Naive thymus-derived CD8-positive, alpha-beta T cell (primary cell): Measurements from ENCODE around the gene NISCH. TPM values are rescaled to one million over a fixed set of nuclear protein-coding genes. Genes with fewer than 3 reads are reported as not detected.
A peak's percentile ranks its signal among the peaks of the same experiment; 100 is the strongest.

Source experiments
- ATAC-seq, 2 donors: fragments of 150-1000 bp; cut with Tn5 transposase in 1 of 2; sonication (Bioruptor Pico), chemical (Tn5 transposase) in 1 of 2; 1 replicate in 1 of 2; 2 replicates in 1 of 2; pipeline ENCODE4 v1.10.0; 2021; ENCODE audit warnings: mild to moderate bottlenecking in 2 of 2, moderate library complexity in 2 of 2
- POLR2A ChIA-PET: fragments of 350-600 bp; sonication (Branson Sonifier 250); formaldehyde crosslinking; loops from one replicate; lab custom pipeline; 2021; ENCODE audit warnings: antibody characterized with exemption; lab: Charles Lee
- DNase-seq, 10 donors: peaks; one replicate each; pipeline versions ENCODE4 v3.0.0 to v3.0.0-alpha.2; 2020 to 2022
- H3K27ac Mint-ChIP-seq, 10 donors: one replicate each; pipeline ENCODE4 v1.8.0; 2020 to 2022; ENCODE audit warnings: mild to moderate bottlenecking in 10 of 10, mixed read lengths in 10 of 10, moderate library complexity in 4 of 10, inconsistent platforms in 1 of 10
- H3K27me3 Mint-ChIP-seq, 5 donors: one replicate each; pipeline ENCODE4 v1.8.0; 2021 to 2022; ENCODE audit warnings: mixed read lengths in 5 of 5
- H3K36me3 Mint-ChIP-seq, 3 donors: one replicate each; pipeline ENCODE4 v1.8.0; 2020 to 2022; ENCODE audit warnings: mixed read lengths in 3 of 3, mild to moderate bottlenecking in 2 of 3, inconsistent platforms in 1 of 3
- H3K4me1 Mint-ChIP-seq, 4 donors: one replicate each; pipeline ENCODE4 v1.8.0; 2021 to 2022; ENCODE audit warnings: mixed read lengths in 4 of 4
- H3K4me3 Mint-ChIP-seq, 10 donors: one replicate each; pipeline ENCODE4 v1.8.0; 2020 to 2022; ENCODE audit warnings: mild to moderate bottlenecking in 10 of 10, mixed read lengths in 10 of 10, moderate library complexity in 6 of 10, inconsistent platforms in 1 of 10
- H3K9me3 Mint-ChIP-seq, 9 donors: one replicate each; pipeline ENCODE4 v1.8.0; 2020 to 2022; ENCODE audit warnings: mixed read lengths in 9 of 9, mild to moderate bottlenecking in 3 of 9, inconsistent platforms in 1 of 9, moderate library complexity in 1 of 9
- polyA plus RNA-seq, 3 donors: library from polyadenylated mRNA; unstranded; fragments of 300-500 nt; fragmentation: Illumina TruSeq; gene quantifications; one replicate each; pipeline ENCODE4 v1.2.3, GENCODE V29; 2021
- total RNA-seq, 8 experiments: library from RNA in 2 of 8; stranded (reverse) in 2 of 8; gene quantifications; one replicate each; pipeline ENCODE4 v1.2.3 and lab custom pipeline; 2021 to 2026

Gene NISCH
- total and polyA plus RNA-seq, 5 experiments from 2014 or later = 17.8 to 191 (median 30.1) TPM

- H3K4me3 Mint-ChIP-seq = peak overlapping the region; percentile 61 to 100 (median 88)
- POLR2A ChIA-PET = interaction anchor here (1.9 kb wide), 1 partner anchor 80 kb away, joined by 9 read pairs; the partner anchor contains the start of gene TNNC1
- peaks cover 0 to 5% (median 3%) of the 10 kb centered on the region in 3 donors for H3K36me3 Mint-ChIP-seq
- H3K27ac Mint-ChIP-seq = peak overlapping the region in 8 of 10 donors; percentile 31 to 98 (median 76)
- DNase-seq (peak in 2 of 10 donors; percentile 18 to 63), ATAC-seq (no peak)
- H3K4me1 Mint-ChIP-seq = peaks cover 32 to 48% (median 43%) of the 10 kb centered on the region in 4 donors
- no peaks in the 10 kb centered on the region for H3K9me3 Mint-ChIP-seq
- no peaks in the 10 kb centered on the region for H3K27me3 Mint-ChIP-seq
Observed at GRCh38 chr3:52534281-52535183, 79.1 kb downstream of the NISCH start.

DNA sequence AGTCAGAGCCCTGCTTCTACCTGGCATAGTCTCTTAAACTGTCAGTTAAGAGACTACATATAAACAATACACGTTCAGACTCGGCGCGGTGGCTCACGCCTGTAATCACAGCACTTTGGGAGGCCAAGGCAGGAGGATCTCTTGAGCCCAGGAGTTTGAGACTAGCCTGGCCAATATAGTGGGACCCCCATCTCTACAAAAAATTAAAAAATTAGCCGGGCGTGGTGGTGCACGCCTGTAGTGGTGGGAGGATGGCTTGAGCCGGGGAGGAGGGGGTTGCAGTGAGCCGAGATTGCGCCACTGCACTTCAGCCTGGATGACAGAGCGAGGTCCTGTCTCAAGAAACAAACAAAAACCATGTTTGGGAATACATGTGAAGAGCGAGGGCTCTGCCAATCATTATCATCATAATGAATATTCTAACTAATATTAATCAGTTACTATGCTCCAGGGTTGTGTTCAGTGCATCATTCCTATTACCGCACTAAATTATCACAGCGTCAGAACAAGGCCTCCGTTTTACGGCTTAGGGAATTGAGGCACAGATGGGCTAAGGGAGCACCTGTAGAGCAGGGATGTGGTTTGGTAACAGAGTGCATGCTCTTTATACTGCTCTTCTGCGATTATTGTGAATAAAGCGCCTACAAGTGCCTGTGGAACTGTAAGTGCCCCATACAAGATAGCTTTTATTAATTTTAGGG lies 80.2 kb downstream of the NISCH start:
- peak overlapping the region; percentile 86 to 100 (median 99) for H3K4me3 Mint-ChIP-seq
- H3K9me3 Mint-ChIP-seq = no peaks in the 10 kb centered on the region
- no peaks in the 10 kb centered on the region for H3K27me3 Mint-ChIP-seq
- peaks cover 30 to 57% (median 49%) of the 10 kb centered on the region in 4 donors for H3K4me1 Mint-ChIP-seq
- H3K36me3 Mint-ChIP-seq = peaks cover 0 to 6% (median 3%) of the 10 kb centered on the region in 3 donors
- peak in 1 of 10 donors; percentile 14 for DNase-seq
- POLR2A ChIA-PET = interaction anchor here (0.8 to 1.9 kb wide), 7 partner anchors 33 to 510 kb away, joined by 3 to 9 read pairs (median 4); partner anchors contain the start of genes DUSP7, GLT8D1, SFMBT1 and SPCS1
- H3K27ac Mint-ChIP-seq = peak overlapping the region; percentile 72 to 100 (median 98)
- no peak for ATAC-seq

DNA sequence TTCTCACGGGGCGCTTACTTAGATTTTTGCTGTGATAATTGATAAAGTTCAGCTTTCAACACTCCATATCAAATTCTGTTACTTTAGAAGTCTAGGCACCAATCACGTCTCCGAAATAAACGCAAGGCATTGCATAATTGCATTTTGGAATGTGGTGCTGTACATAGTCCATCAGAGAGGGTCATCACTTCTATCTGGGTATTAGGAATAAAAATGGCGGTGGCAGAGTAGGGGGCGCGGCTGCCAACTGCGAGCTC lies 80.6 kb downstream of the NISCH start:
- Mint-ChIP-seq H3K9me3 (no peaks in the 10 kb centered on the region), H3K4me1 (peaks cover 30 to 61% (median 50%) of the 10 kb centered on the region in 4 donors), H3K27me3 (no peaks in the 10 kb centered on the region), H3K36me3 (peaks cover 0 to 10% (median 3%) of the 10 kb centered on the region in 3 donors), H3K4me3 (peak overlapping the region; percentile 86 to 100 (median 99)), H3K27ac (peak overlapping the region; percentile 72 to 100 (median 98))
- DNase-seq = no peak
- POLR2A ChIA-PET = interaction anchor here (0.8 to 1.9 kb wide), 7 partner anchors 34 to 510 kb away, joined by 3 to 9 read pairs (median 4); partner anchors contain the start of genes DUSP7, GLT8D1, SFMBT1 and SPCS1
- no peak for ATAC-seq

DNA sequence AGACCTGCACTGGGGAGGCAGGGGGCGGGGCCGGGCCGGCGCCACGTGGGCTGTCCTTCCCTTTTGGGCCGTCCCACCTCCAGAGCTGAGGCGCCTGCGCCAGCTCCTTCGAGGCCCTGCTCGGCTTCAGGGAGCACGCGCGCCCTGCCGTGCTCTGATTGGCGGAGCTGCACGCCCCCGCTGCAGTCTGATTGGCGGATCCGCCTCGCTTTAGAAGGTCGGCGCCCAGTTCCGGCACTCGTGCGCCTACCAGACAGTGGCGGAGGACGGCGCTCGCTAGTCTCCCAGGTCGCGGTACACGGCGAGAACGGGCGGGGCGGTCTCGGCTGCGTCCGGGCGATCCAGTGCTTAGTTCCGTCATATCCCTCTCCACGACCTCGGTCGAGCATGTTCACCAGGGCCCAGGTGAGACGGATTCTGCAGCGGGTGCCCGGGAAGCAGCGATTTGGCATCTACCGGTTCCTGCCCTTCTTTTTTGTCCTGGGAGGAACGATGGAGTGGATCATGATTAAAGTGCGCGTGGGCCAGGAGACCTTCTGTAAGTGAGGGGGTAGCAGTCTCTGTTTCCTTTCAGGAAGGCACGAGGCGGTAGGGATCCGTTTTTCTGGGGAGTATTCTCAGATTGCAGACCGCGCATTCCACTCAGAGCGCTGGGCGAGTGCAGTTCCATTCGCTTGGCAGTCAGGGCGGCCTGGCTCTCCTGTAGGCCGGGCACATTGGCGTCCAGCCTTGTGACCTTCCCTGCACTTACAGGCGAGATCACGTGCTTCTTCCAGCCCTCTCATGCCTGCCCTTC lies 81.2 kb downstream of the NISCH start, which contains the start of gene UQCC5:
UQCC5 (plus strand) TSS at position 237 of the 796 bp plus-strand sequence; CDS start at position 388, 151 bp downstream.
- Mint-ChIP-seq H3K4me3 (peak within 1 kb of the TSS; percentile 86 to 100 (median 99)), H3K4me1 (peaks cover 30 to 61% (median 54%) of the 10 kb centered on the region in 4 donors), H3K27ac (peak within 1 kb of the TSS; percentile 96 to 100 (median 98)), H3K27me3 (no peaks in the 10 kb centered on the region), H3K9me3 (no peaks in the 10 kb centered on the region), H3K36me3 (peaks cover 0 to 16% (median 3%) of the 10 kb centered on the region in 3 donors)
- peak; percentile 88 to 98 (median 97) for DNase-seq
- ATAC-seq = peak; percentile 89 to 93
- POLR2A ChIA-PET = interaction anchor here (0.8 to 1.9 kb wide), 7 partner anchors 34 to 509 kb away, joined by 3 to 9 read pairs (median 4); partner anchors contain the start of genes DUSP7, GLT8D1, SFMBT1 and SPCS1

DNA sequence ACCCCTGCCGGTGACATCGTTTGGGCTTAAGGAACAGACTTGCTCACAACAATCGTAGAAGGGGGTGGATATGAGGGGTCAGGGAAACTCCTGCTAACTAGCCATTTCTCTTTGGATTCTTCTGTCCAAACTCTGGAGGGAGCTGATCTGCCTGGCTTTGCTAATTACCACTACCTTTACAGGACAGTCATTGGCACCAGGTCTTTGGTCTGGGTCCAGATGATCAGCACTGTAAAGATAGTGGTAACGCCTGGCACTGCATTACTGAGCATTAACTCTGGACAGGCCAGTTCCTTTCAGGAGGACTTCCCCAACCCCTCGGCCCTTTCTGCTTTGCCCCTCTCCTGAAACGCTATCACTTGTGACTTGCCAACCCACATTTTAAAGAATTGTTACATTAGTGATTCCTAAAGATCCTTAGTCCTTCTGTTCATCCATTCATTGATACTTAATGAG lies 81.8 kb downstream of the NISCH start:
- no peak for DNase-seq
- ATAC-seq = no peak
- H3K27ac Mint-ChIP-seq = peak overlapping the region; percentile 96 to 100 (median 98)
- H3K9me3 Mint-ChIP-seq = no peaks in the 10 kb centered on the region
- H3K4me1 Mint-ChIP-seq = peaks cover 33 to 59% (median 56%) of the 10 kb centered on the region in 4 donors
- H3K27me3 Mint-ChIP-seq = no peaks in the 10 kb centered on the region
- peaks cover 0 to 21% (median 3%) of the 10 kb centered on the region in 3 donors for H3K36me3 Mint-ChIP-seq
- H3K4me3 Mint-ChIP-seq = peak overlapping the region; percentile 86 to 100 (median 99)
- POLR2A ChIA-PET = interaction anchor here (0.6 kb wide), 1 partner anchor 130 kb away, joined by 4 read pairs; no protein-coding TSS in a partner anchor

DNA sequence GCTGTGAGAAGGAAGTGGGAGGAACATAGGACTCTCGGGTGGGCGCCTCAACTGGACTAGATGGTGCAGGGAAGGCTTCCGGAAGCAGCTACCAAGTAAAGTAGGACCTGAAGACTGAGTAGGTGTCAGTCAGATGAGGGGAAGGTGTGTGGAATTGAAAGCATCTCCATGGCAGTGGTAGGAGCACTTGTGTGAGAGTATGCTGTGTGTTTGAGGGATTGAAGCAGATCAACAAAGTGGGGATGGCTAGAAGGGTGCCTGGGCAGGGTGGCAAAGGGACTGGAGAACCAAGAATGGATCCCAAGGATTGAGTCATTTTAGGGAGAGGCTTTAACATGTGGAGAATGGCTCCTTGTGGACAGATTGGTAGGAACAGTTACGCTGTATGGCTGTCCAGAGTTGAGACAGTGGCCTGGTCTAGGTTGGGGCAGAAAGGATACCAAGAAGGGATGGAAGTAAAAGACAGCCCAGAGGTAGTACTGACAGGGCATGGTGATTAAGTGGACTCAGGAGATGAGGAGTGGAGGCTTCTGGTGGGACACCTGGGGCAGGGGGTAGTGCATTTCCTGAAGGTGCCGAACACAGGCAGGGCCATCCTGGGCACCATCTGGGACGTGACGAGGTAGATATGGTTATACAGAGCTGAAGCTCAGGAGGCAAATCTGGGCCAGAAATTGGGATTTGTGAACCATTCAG lies 82.5 kb downstream of the NISCH start:
- Mint-ChIP-seq H3K27me3 (no peaks in the 10 kb centered on the region), H3K4me3 (peak overlapping the region; percentile 86 to 100 (median 99)), H3K9me3 (no peaks in the 10 kb centered on the region), H3K27ac (peak overlapping the region; percentile 39 to 100 (median 98)), H3K4me1 (peaks cover 31 to 54% (median 52%) of the 10 kb centered on the region in 4 donors), H3K36me3 (peaks cover 0 to 21% (median 3%) of the 10 kb centered on the region in 3 donors)
- DNase-seq = no peak
- no peak for ATAC-seq
- POLR2A ChIA-PET = interaction anchor here (0.6 kb wide), 1 partner anchor 129 kb away, joined by 4 read pairs; no protein-coding TSS in a partner anchor

DNA sequence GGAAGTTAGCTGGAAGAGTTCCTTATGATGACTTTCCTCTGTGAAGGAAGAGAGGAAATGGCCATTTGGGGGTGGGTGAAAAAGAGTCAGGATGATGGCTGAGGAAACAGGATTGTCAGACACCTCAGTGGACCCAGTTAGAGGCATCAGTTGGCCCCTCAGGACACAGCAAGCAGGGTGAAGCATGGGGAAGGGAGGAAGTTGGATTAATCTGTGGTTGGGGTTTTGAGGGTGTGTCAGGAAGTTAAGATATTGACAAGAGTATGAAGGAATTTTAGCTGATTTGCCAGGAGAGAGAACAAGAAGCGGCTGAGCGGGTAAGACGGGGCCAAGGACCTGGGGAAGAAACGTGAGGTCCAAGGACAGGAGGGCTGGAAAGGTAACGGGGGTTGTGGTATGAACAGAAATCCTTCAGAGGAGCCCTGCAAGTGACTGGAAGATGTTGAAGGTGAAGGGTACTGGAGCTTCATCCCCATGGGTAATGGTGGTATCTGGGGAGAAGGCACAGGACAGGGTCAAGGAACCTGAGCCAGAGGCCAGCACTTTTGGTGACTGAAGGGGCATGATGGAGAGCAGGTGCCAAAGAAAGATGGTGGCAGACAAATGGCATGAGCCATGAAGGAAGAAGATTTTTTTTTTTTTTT lies 83.7 kb downstream of the NISCH start:
- Mint-ChIP-seq H3K4me3 (peak overlapping the region; percentile 0 to 74 (median 50)), H3K27ac (peak overlapping the region; percentile 24 to 98 (median 84)), H3K9me3 (no peaks in the 10 kb centered on the region), H3K27me3 (no peaks in the 10 kb centered on the region), H3K4me1 (peaks cover 31 to 54% (median 52%) of the 10 kb centered on the region in 4 donors), H3K36me3 (peaks cover 0 to 24% (median 3%) of the 10 kb centered on the region in 3 donors)
- ATAC-seq (no peak), DNase-seq (no peak)
- POLR2A ChIA-PET = interaction anchor here (0.7 kb wide), 1 partner anchor 74 kb away, joined by 3 read pairs; no protein-coding TSS in a partner anchor

DNA sequence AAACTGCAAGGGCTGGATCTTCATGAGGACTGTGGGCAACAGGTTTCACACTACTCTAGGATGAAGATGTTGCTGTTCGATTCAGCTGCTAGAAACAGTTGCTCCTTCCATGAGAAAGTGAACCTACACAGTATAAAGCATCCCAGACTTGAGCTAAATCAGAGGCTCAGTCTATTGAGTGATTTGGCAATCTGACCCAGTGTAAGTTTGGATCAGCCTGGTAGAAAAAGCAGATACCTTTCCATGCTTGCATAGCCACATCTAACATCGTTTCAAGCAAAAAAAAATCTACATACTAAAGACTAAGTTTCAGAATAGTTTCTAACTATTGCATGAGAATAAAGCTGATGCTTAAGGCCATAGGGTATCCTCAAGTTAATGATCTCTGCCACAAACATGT lies 85.6 kb downstream of the NISCH start:
- H3K9me3 Mint-ChIP-seq = no peaks in the 10 kb centered on the region
- ATAC-seq = no peak
- H3K4me3 Mint-ChIP-seq = no peak overlapping the region
- H3K36me3 Mint-ChIP-seq = peaks cover 0 to 40% (median 3%) of the 10 kb centered on the region in 3 donors
- no peak for DNase-seq
- H3K4me1 Mint-ChIP-seq = peaks cover 24 to 46% (median 42%) of the 10 kb centered on the region in 4 donors
- POLR2A ChIA-PET = no interaction called here
- peak overlapping the region in 4 of 10 donors; percentile 4 to 55 (median 41) for H3K27ac Mint-ChIP-seq
- no peaks in the 10 kb centered on the region for H3K27me3 Mint-ChIP-seq
